ENCODE data around the gene AGTR2. TPM values are rescaled to one million over a fixed set of nuclear protein-coding genes. Genes with fewer than 3 reads are reported as not detected.
A peak's percentile ranks its signal among the peaks of the same experiment; 100 is the strongest.
"Not testable (repeated sequence)": the region's sequence is repeated elsewhere in the genome, so short reads cannot be mapped to it uniquely, and the experiment has no call there.

AGTR2 gene
- total RNA-seq, 1 experiment from 2014 or later = not detected

GRCh38 chrX:116198810-116199209, 28.3 kb downstream of the AGTR2 start:
- H4K20me1 ChIP-seq (ENCODE audit: low read length) = no peaks in the 10 kb centered on the region
- DNase-seq = peak; percentile 30
- no peaks in the 10 kb centered on the region for H3F3A ChIP-seq (ENCODE audit: low read length, unreplicated experiment)
- H3K9me3 ChIP-seq (ENCODE audit: low read length) = no peaks in the 10 kb centered on the region
- TF ChIP-seq EZH2 (IDR thresholded peaks at IDR 0.05; ENCODE audit: low read length, unreplicated experiment) = no peak
- peak; percentile 54 for TF ChIP-seq CTCF (conservative IDR thresholded peaks at IDR 0.05; ENCODE audit: low read depth, low read length)
- ChIA-PET POLR2A (ENCODE audit: unreplicated experiment) (no interaction called here), CTCF (no interaction called here)
- H3K4me2 ChIP-seq (ENCODE audit: low read length) = no peak overlapping the region
- H3K27me3 ChIP-seq (ENCODE audit: low read length) = no peaks in the 10 kb centered on the region
- H3K9me2 ChIP-seq (replicated peaks; ENCODE audit: low read length) = no peaks in the 10 kb centered on the region
- no peaks in the 10 kb centered on the region for H3K79me2 ChIP-seq (ENCODE audit: low read length)
- no peak overlapping the region for H3K27ac ChIP-seq (ENCODE audit: low read length)
- H3K9ac ChIP-seq (ENCODE audit: low read length) = no peak overlapping the region
- intact Hi-C loops (cut with micrococcal nuclease) = loop anchor here (5.0 kb wide), 1 partner anchor 212 kb away; no protein-coding TSS in a partner anchor
- peaks cover 13% of the 10 kb centered on the region for H3K4me1 ChIP-seq (ENCODE audit: insufficient read depth, low read length)
- H3K36me3 ChIP-seq (ENCODE audit: low read depth, low read length) = no peaks in the 10 kb centered on the region
- no peak overlapping the region for H2AFZ ChIP-seq (ENCODE audit: low read length)
- no peak for ATAC-seq
- no TSS peak for BruUV-seq (replicated peaks)
- no peak overlapping the region for H3K4me3 ChIP-seq (ENCODE audit: low read length)

DNA sequence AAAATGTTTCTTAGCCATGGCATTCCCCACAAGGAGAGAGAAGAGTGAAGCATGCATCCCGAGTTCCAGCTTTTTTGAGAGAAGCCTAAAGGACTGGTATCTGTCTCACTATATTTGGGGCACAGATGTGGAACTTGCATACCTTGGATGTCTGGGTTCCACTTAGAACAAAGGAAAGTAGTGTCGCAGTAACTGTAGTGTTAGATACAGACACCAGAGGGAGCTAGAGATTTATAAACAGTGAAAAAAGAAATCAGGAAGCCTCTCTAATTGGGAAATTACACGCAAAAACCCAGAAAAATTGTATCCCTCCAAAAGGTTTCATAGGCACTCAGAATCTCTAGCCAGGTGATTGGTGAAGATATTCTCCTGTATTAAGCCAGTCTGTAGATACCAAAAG, 34.4 kb downstream of the AGTR2 start:
- TF ChIP-seq EZH2 (IDR thresholded peaks at IDR 0.05; ENCODE audit: low read length, unreplicated experiment) = no peak
- peak; percentile 83 for TF ChIP-seq CTCF (conservative IDR thresholded peaks at IDR 0.05; ENCODE audit: low read depth, low read length)

DNA sequence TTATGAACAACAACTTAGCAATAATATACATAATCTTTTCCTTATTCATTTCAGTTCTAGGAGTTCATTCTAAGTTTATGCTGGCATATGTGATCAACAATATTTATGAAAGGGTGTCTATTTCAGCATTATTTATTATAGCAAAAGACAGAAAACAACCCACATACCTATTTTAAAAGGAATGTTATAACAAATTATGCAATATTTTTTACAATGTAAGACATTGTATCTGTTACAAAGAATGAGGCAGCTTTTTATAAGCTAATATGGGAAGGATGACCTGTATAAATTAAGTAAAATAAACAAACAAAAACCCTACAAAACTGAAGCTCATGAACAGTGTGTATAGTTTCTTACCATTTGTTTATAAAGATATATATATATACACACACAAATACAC, 42.7 kb downstream of the AGTR2 start:
- no peaks in the 10 kb centered on the region for H4K20me1 ChIP-seq (ENCODE audit: low read length)
- no peaks in the 10 kb centered on the region for H3K27me3 ChIP-seq (ENCODE audit: low read length)
- POLR2A ChIA-PET (ENCODE audit: unreplicated experiment) = no interaction called here
- H3K36me3 ChIP-seq (ENCODE audit: low read depth, low read length) = no peaks in the 10 kb centered on the region
- CTCF ChIA-PET = interaction anchor here (0.5 kb wide), 1 partner anchor 59 kb away, joined by 3 read pairs; no protein-coding TSS in a partner anchor
- DNase-seq (no peak), ATAC-seq (no peak)
- no peaks in the 10 kb centered on the region for H3F3A ChIP-seq (ENCODE audit: low read length, unreplicated experiment)
- BruUV-seq (replicated peaks) = no TSS peak
- peaks cover 14% of the 10 kb centered on the region for H3K4me1 ChIP-seq (ENCODE audit: insufficient read depth, low read length)
- H3K4me3 ChIP-seq (ENCODE audit: low read length) = no peak overlapping the region
- no peak overlapping the region for H2AFZ ChIP-seq (ENCODE audit: low read length)
- no peak overlapping the region for H3K4me2 ChIP-seq (ENCODE audit: low read length)
- H3K27ac ChIP-seq (ENCODE audit: low read length) = no peak overlapping the region
- TF ChIP-seq EZH2 (IDR thresholded peaks at IDR 0.05; ENCODE audit: low read length, unreplicated experiment) (no peak), EZH2phosphoT487 (IDR thresholded peaks at IDR 0.05; ENCODE audit: borderline replicate concordance, low read length) (no peak), CTCF (conservative IDR thresholded peaks at IDR 0.05; ENCODE audit: low read depth, low read length) (no peak)
- no peaks in the 10 kb centered on the region for H3K9me2 ChIP-seq (replicated peaks; ENCODE audit: low read length)
- H3K9me3 ChIP-seq (ENCODE audit: low read length) = no peaks in the 10 kb centered on the region
- no peaks in the 10 kb centered on the region for H3K79me2 ChIP-seq (ENCODE audit: low read length)
- intact Hi-C loops (cut with micrococcal nuclease) = loop anchor here (2.0 kb wide), 1 partner anchor 18 kb away; no protein-coding TSS in a partner anchor
- H3K9ac ChIP-seq (ENCODE audit: low read length) = no peak overlapping the region

More for the DNA sequence above, 34.4 kb downstream of the AGTR2 start:
- POLR2A ChIA-PET (ENCODE audit: unreplicated experiment) = interaction anchor here (0.5 kb wide), 1 partner anchor 11 kb away, joined by 4 read pairs; no protein-coding TSS in a partner anchor
- no TSS peak for BruUV-seq (replicated peaks)
- H3K4me3 ChIP-seq (ENCODE audit: low read length) = no peak overlapping the region
- peak overlapping the region; percentile 19 for H3K27ac ChIP-seq (ENCODE audit: low read length)
- peaks cover 7% of the 10 kb centered on the region for H3K4me1 ChIP-seq (ENCODE audit: insufficient read depth, low read length)
- no peaks in the 10 kb centered on the region for H3K9me3 ChIP-seq (ENCODE audit: low read length)
- DNase-seq (peak; percentile 65), ATAC-seq (peak; percentile 45; the same call in 1 of the 2 replicates)
- H3K4me2 ChIP-seq (ENCODE audit: low read length) = peak overlapping the region; percentile 48
- no peaks in the 10 kb centered on the region for H4K20me1 ChIP-seq (ENCODE audit: low read length)
- peak overlapping the region; percentile 58 for H3K9ac ChIP-seq (ENCODE audit: low read length)
- no peaks in the 10 kb centered on the region for H3K36me3 ChIP-seq (ENCODE audit: low read depth, low read length)
- H3K27me3 ChIP-seq (ENCODE audit: low read length) = no peaks in the 10 kb centered on the region
- no peaks in the 10 kb centered on the region for H3K9me2 ChIP-seq (replicated peaks; ENCODE audit: low read length)
- H2AFZ ChIP-seq (ENCODE audit: low read length) = peak overlapping the region; percentile 43; the same call in 1 of the 2 replicates
- CTCF ChIA-PET = no interaction called here
- intact Hi-C loops (cut with micrococcal nuclease) = loop anchor here (1.0 to 2.0 kb wide), 4 partner anchors 109 to 248 kb away; no protein-coding TSS in a partner anchor
- no peaks in the 10 kb centered on the region for H3K79me2 ChIP-seq (ENCODE audit: low read length)
- H3F3A ChIP-seq (ENCODE audit: low read length, unreplicated experiment) = no peaks in the 10 kb centered on the region

GRCh38 chrX:116217080-116217479, 46.5 kb downstream of the AGTR2 start:
- POLR2A ChIA-PET (ENCODE audit: unreplicated experiment); H4K20me1 ChIP-seq (ENCODE audit: low read length); ATAC-seq; H3K36me3 ChIP-seq (ENCODE audit: low read depth, low read length); H3K9me3 ChIP-seq (ENCODE audit: low read length); H3K4me2 ChIP-seq (ENCODE audit: low read length); H3K9ac ChIP-seq (ENCODE audit: low read length); H3K27ac ChIP-seq (ENCODE audit: low read length); BruUV-seq (replicated peaks); DNase-seq; H3K27me3 ChIP-seq (ENCODE audit: low read length); CTCF ChIA-PET; H3F3A ChIP-seq (ENCODE audit: low read length, unreplicated experiment); H3K4me3 ChIP-seq (ENCODE audit: low read length); H3K9me2 ChIP-seq (replicated peaks; ENCODE audit: low read length); intact Hi-C loops (cut with micrococcal nuclease); H2AFZ ChIP-seq (ENCODE audit: low read length); H3K79me2 ChIP-seq (ENCODE audit: low read length): not testable (repeated sequence)
- H3K4me1 ChIP-seq (ENCODE audit: insufficient read depth, low read length) = peaks cover 14% of the 10 kb centered on the region

All from PC-3 (cell line).